Measurements from ENCODE around the gene PMEPA1.
A peak's percentile ranks its signal among the peaks of the same experiment; 100 is the strongest.

Gene PMEPA1

GRCh38 chr20:57614490-57615444 is 95.0 kb downstream of the PMEPA1 start:
- H3K27me3 ChIP-seq (ENCODE audit: insufficient read depth, insufficient read length) = no peaks in the 10 kb centered on the region

GRCh38 chr20:57613481-57613921 is 96.3 kb downstream of the PMEPA1 start:
- H3K36me3 ChIP-seq (ENCODE audit: insufficient read depth, insufficient read length, low read length) = no peaks in the 10 kb centered on the region
- peaks cover 3% of the 10 kb centered on the region for H3K4me1 ChIP-seq (ENCODE audit: insufficient read depth, insufficient read length)
- no peak overlapping the region for H3K9ac ChIP-seq (ENCODE audit: insufficient read length, low read depth)
- no peaks in the 10 kb centered on the region for H3K27me3 ChIP-seq (ENCODE audit: insufficient read depth, insufficient read length)
- no peaks in the 10 kb centered on the region for H3K9me3 ChIP-seq (ENCODE audit: insufficient read depth, low read length)
- H3K4me3 ChIP-seq (ENCODE audit: insufficient read length, low read depth) = no peak overlapping the region
- TF ChIP-seq YY1 (IDR thresholded peaks at IDR 0.05; ENCODE audit: insufficient read depth, insufficient read length) = no peak
- no peak for TF ChIP-seq SUZ12 (IDR thresholded peaks at IDR 0.05; ENCODE audit: extremely low read depth, insufficient read depth, insufficient read length)
- TF ChIP-seq ZNF274 (IDR thresholded peaks at IDR 0.05; ENCODE audit: low read depth, low read length) = no peak
- DNase-seq (ENCODE audit: low read depth, low spot score) = no peak

More at GRCh38 chr20:57614490-57615444, 95.0 kb downstream of the PMEPA1 start:
- Histone ChIP-seq H3K4me1 (ENCODE audit: insufficient read depth, insufficient read length) (peaks cover 3% of the 10 kb centered on the region), H3K9ac (ENCODE audit: insufficient read length, low read depth) (no peak overlapping the region), H3K9me3 (ENCODE audit: insufficient read depth, low read length) (no peaks in the 10 kb centered on the region), H3K4me3 (ENCODE audit: insufficient read length, low read depth) (no peak overlapping the region), H3K36me3 (ENCODE audit: insufficient read depth, insufficient read length, low read length) (no peaks in the 10 kb centered on the region)
- DNase-seq (ENCODE audit: low read depth, low spot score) = no peak
- TF ChIP-seq ZNF274 (IDR thresholded peaks at IDR 0.05; ENCODE audit: low read depth, low read length) (no peak), SUZ12 (IDR thresholded peaks at IDR 0.05; ENCODE audit: extremely low read depth, insufficient read depth, insufficient read length) (no peak)

GRCh38 chr20:57612916-57613315 is 96.9 kb downstream of the PMEPA1 start:
- TF ChIP-seq ZNF274 (IDR thresholded peaks at IDR 0.05; ENCODE audit: low read depth, low read length) = no peak
- no peak for TF ChIP-seq YY1 (IDR thresholded peaks at IDR 0.05; ENCODE audit: insufficient read depth, insufficient read length)
- TF ChIP-seq SUZ12 (IDR thresholded peaks at IDR 0.05; ENCODE audit: extremely low read depth, insufficient read depth, insufficient read length) = no peak
- Histone ChIP-seq H3K4me3 (ENCODE audit: insufficient read length, low read depth) (no peak overlapping the region), H3K9me3 (ENCODE audit: insufficient read depth, low read length) (no peaks in the 10 kb centered on the region), H3K36me3 (ENCODE audit: insufficient read depth, insufficient read length, low read length) (no peaks in the 10 kb centered on the region), H3K4me1 (ENCODE audit: insufficient read depth, insufficient read length) (peaks cover 3% of the 10 kb centered on the region), H3K9ac (ENCODE audit: insufficient read length, low read depth) (no peak overlapping the region), H3K27me3 (ENCODE audit: insufficient read depth, insufficient read length) (no peaks in the 10 kb centered on the region)
- DNase-seq (ENCODE audit: low read depth, low spot score) = no peak

- DNase-seq (ENCODE audit: low read depth, low spot score) = no peak
- Histone ChIP-seq H3K36me3 (ENCODE audit: insufficient read depth, insufficient read length, low read length) (no peaks in the 10 kb centered on the region), H3K4me3 (ENCODE audit: insufficient read length, low read depth) (no peak overlapping the region), H3K9ac (ENCODE audit: insufficient read length, low read depth) (no peak overlapping the region), H3K4me1 (ENCODE audit: insufficient read depth, insufficient read length) (peaks cover 3% of the 10 kb centered on the region), H3K27me3 (ENCODE audit: insufficient read depth, insufficient read length) (no peaks in the 10 kb centered on the region), H3K9me3 (ENCODE audit: insufficient read depth, low read length) (no peaks in the 10 kb centered on the region)
- TF ChIP-seq ZNF274 (IDR thresholded peaks at IDR 0.05; ENCODE audit: low read depth, low read length) (no peak), YY1 (IDR thresholded peaks at IDR 0.05; ENCODE audit: insufficient read depth, insufficient read length) (no peak), SUZ12 (IDR thresholded peaks at IDR 0.05; ENCODE audit: extremely low read depth, insufficient read depth, insufficient read length) (no peak)
Observed at GRCh38 chr20:57612436-57612835, 97.4 kb downstream of the PMEPA1 start.

- no peak for DNase-seq (ENCODE audit: low read depth, low spot score)
- Histone ChIP-seq H3K27me3 (ENCODE audit: insufficient read depth, insufficient read length) (no peaks in the 10 kb centered on the region), H3K9ac (ENCODE audit: insufficient read length, low read depth) (no peak overlapping the region), H3K36me3 (ENCODE audit: insufficient read depth, insufficient read length, low read length) (no peaks in the 10 kb centered on the region), H3K4me1 (ENCODE audit: insufficient read depth, insufficient read length) (peaks cover 3% of the 10 kb centered on the region), H3K9me3 (ENCODE audit: insufficient read depth, low read length) (no peaks in the 10 kb centered on the region), H3K4me3 (ENCODE audit: insufficient read length, low read depth) (no peak overlapping the region)
- no peak for TF ChIP-seq ZNF274 (IDR thresholded peaks at IDR 0.05; ENCODE audit: low read depth, low read length)
- no peak for TF ChIP-seq SUZ12 (IDR thresholded peaks at IDR 0.05; ENCODE audit: extremely low read depth, insufficient read depth, insufficient read length)
- no peak for TF ChIP-seq YY1 (IDR thresholded peaks at IDR 0.05; ENCODE audit: insufficient read depth, insufficient read length)
Observed at GRCh38 chr20:57611586-57612311, 98.1 kb downstream of the PMEPA1 start.

GRCh38 chr20:57610261-57610952 is 99.4 kb downstream of the PMEPA1 start:
- H3K4me1 ChIP-seq (ENCODE audit: insufficient read depth, insufficient read length) = peaks cover 3% of the 10 kb centered on the region
- DNase-seq (ENCODE audit: low read depth, low spot score) = no peak
- H3K36me3 ChIP-seq (ENCODE audit: insufficient read depth, insufficient read length, low read length) = no peaks in the 10 kb centered on the region
- peak overlapping the region; percentile 3 for H3K9ac ChIP-seq (ENCODE audit: insufficient read length, low read depth)
- H3K4me3 ChIP-seq (ENCODE audit: insufficient read length, low read depth) = no peak overlapping the region
- H3K9me3 ChIP-seq (ENCODE audit: insufficient read depth, low read length) = no peaks in the 10 kb centered on the region
- no peaks in the 10 kb centered on the region for H3K27me3 ChIP-seq (ENCODE audit: insufficient read depth, insufficient read length)
- TF ChIP-seq ZNF274 (IDR thresholded peaks at IDR 0.05; ENCODE audit: low read depth, low read length) (no peak), YY1 (IDR thresholded peaks at IDR 0.05; ENCODE audit: insufficient read depth, insufficient read length) (no peak), SUZ12 (IDR thresholded peaks at IDR 0.05; ENCODE audit: extremely low read depth, insufficient read depth, insufficient read length) (no peak)

All from NT2/D1 (cell line).